GM18505 (cell line): ENCODE results near the gene BTBD9.

Experiments used
- ATAC-seq: cut with Tn5 transposase; IDR thresholded peaks from one replicate; pipeline ENCODE4 v1.9.1; 2021; ENCODE audit not compliant: unreplicated experiment
- POLR2A ChIP-seq: IDR thresholded peaks from 4 replicates; pipeline ENCODE4 v1.6.1; 2011; ENCODE audit warnings: borderline replicate concordance; ENCODE audit not compliant: insufficient read depth, insufficient read length; ENCODE audit errors: extremely low read depth

BTBD9 gene

DNA sequence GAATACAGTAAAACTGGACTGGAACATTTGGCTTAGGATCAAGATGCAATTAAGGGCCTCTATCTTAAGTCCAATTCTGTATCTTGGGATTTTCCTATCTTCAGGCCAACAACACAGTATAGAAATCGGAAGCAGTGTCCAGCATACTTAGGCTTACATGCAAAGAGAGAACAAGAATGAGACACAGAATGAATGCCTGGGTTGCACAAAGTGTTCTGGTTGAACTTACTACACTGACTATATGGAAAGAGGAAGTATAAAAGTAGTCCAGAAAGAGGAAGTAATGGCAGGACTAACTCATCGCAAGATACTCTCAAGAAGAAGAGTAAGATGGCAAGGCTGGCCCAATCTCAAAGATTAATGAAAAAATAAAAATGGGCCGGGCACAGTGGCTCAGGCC lies 87.6 kb downstream of the BTBD9 start:
- no peak for TF ChIP-seq POLR2A
- peak; percentile 66 for ATAC-seq

DNA sequence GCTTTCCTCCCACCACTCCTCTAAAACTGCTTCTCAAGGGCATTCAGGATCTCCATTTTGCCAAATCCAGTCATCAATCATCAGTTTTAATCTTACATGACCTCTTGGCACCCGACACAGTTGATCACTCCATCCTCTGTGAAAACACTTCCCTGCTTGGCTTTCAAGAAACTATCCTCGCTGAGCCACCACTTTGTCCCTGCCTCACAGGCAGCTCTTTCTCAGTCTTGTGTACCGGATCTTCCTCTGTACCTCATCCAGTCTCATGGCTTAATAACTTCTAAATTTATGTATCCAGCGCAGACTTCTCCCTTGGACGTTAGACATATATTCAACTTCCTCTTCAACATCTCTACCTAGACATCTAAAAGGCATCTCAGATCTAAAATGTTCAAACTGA lies 89.9 kb downstream of the BTBD9 start:
- no peak for TF ChIP-seq POLR2A
- ATAC-seq: no peak

DNA sequence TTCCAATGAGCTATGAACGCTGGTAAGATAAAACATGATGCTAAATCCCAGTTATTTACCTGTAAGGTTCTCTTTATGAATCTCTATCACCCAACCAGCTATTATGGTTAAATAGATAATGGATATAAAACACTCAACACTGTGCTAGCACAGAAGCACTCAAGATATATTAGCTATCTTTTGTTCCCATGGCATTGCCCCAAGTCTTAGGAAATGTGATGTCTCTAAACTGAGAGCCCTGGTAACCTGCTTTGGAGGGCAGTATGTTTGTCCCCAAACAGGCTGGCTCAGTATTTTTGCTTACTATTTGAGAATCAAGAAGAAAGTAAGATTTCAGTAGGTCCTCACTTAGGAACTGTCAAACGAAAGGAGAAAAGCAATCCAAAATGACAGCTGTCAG lies 90.5 kb downstream of the BTBD9 start:
- ATAC-seq: no peak

DNA sequence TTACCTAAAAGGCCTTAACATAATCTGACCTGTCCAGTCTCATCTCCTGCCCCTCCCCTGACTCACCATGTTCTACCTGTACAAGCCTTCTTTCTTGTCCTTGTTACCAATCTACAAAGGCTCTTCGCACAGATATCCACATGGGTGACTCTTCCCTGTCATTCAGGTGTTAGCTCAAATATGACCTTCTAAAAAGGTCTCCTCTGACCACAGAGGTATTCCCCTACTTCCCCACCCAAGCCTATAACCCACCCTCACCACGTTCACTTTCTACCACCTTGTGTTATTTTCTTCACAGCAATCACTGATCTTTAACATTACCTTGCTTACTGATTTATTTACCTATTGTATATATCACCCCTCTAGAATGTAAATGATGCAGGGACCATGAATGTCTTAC lies 96.7 kb downstream of the BTBD9 start:
- no peak for TF ChIP-seq POLR2A
- ATAC-seq: no peak

More for the DNA sequence above, 90.5 kb downstream of the BTBD9 start:
- TF ChIP-seq POLR2A: no peak

DNA sequence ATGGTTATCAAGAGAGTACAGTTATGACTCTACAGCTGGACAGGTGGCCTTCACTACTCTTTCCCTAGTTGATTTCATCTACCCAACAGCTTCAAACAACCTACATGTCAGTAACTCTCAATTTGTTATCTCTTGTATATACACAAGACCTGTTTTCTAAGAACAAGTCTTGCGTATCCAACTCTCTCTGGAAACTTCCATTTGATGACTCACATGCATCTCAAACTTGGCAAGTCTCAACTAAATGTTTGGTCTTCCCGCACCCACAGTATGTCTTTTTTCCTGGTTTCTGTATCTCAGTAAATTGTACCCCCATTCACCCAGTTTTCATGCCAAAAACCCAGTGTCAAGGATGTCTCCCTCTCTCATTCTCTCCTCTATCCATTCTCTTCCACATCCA lies 97.7 kb downstream of the BTBD9 start:
- ATAC-seq: no peak
- TF ChIP-seq POLR2A: no peak

DNA sequence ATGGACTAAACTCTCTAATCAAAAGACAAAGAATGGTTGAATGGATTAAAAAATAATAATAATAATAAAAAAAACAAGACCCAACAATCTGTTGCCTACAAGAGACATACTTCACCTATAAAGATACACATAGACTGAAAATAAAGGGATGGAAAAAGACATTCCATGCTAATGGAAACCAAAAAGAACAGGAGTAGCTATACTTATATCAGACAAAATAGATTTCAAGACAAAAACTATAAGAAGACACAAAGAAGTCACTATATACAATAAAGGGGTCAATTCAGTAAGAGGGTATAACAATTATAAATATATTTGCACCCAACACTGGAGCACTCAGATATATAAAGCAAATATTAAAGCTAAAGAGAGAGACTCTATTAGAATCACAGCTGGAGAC lies 106.7 kb downstream of the BTBD9 start:
- ATAC-seq: no peak
- TF ChIP-seq POLR2A: no peak

DNA sequence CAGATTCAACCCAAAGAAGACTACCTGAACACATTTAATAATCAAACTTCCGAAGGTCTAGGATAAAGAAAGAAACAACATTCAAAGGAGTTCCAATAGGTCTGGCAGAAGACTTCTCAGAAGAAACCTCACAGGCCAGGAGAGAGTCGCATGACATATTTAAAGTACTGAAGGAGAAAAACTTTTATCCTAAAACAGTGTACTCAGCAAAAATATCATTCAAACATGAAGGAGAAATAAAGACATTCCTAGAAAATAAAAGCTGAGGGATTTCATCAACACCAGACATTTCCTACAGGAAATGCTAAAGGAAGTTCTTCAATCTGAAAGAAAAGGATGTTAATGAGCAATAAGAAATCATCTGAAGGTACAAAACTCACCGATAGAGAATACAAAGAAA lies 108.6 kb downstream of the BTBD9 start:
- TF ChIP-seq POLR2A: no peak

DNA sequence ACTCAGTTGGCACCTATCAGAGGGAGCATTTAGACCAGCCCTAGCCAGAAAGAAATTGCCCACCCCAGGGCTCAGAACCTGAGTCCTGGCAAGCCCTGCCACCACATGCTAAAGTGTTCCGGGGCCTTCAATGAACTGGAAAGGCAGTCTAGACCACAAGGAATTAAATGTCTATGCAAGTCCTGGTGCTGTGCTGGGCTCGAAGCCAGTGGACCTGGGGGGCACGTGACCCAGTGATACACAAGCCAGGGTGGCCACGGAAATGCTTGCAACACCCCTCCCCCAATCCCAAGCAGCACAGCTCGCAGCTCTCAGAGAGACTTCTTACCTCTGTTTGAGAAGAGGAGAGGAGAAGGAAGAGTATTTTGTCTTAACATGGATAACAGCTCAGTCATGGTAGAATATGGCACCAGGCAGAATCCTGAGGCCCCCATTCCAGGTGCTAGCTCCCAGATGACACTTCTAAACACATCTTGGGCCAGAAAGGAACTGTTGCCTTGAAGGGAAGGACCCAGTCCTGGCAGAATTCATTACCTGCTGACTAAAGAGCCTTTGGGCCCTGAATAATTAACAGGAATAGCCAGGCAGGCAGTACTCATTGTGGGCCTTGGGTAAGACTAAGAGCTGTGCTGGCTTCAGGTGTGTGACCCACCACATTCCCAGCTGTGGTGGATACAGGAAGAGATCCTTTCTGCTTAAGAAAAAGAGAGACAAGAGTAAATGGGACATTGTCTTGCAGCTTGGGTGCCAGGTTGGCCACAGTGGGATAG lies 111.3 kb downstream of the BTBD9 start:
- ATAC-seq: no peak

More for the DNA sequence above, 108.6 kb downstream of the BTBD9 start:
- ATAC-seq: no peak

DNA sequence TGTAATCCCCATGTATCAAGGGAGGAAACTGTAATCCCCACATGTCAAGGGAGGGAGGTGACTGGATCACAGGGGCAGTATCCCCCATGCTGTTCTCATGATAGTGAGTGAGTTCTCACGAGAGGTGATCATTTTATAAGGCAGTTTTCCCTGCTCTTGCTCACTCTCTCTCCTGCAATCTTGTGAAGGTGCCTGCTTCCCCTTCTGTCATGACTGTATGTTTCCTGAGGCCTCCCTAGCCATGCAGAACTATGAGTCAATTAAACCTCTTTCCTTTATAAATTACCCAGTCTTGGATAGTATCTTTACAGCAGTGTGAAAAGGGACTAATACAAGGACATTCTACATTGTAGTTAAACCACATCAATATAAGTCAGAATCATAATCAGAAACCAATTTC lies 112.4 kb downstream of the BTBD9 start:
- no peak for TF ChIP-seq POLR2A
- ATAC-seq: no peak

More for the DNA sequence above, 111.3 kb downstream of the BTBD9 start:
- TF ChIP-seq POLR2A: no peak

DNA sequence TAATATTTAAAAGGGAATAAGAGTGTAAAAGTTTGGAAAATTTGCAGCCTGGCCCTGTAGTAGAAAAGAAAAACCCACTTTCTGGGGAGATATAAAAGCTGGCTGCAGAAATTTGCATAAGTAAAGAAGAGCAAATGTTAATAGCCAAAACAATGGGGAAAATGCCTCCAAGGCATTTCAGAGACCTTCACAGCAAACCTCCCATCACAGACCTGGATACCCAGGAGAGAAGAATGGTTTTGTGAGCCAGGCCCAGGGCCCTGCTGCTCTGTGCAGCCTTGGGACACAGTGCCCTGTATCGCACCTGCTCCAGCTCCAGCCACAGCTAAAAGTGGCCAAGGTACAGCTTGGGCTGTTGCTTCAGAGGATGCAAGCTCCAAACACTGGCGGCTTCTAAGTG lies 113.8 kb downstream of the BTBD9 start:
- ATAC-seq: no peak
- no peak for TF ChIP-seq POLR2A

DNA sequence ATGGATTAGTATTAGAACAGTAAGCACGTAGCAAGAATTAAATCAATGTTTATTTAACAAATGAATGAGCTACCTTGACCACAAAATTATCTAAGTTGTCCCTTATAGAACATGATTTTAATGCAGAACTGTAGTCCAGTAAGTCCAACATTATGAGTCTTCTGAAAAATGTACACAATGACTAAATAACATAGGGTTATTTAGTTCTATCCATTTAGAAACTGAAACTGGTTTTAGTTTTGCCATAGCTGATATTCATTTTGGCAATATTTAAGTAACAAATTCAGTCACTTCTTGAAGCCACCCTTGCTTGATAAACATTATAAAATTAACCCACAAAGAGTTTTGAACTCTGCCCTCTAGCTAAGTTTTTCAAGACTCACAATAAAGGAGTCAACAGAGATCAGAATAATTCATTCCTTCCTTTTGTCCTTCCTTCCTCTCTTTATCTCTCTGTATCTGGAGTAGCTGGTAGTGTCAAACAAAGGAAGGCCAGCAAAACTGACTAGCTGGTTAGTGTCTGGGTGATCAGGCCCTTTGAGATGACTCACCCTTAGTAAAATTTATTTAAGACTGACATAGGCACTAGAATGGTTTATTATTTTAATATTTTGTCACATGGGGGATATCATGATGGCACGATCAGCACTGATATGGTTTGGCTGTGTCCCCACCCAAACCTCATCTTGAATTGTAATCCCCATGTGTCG lies 115.1 kb downstream of the BTBD9 start:
- no peak for ATAC-seq
- no peak for TF ChIP-seq POLR2A

DNA sequence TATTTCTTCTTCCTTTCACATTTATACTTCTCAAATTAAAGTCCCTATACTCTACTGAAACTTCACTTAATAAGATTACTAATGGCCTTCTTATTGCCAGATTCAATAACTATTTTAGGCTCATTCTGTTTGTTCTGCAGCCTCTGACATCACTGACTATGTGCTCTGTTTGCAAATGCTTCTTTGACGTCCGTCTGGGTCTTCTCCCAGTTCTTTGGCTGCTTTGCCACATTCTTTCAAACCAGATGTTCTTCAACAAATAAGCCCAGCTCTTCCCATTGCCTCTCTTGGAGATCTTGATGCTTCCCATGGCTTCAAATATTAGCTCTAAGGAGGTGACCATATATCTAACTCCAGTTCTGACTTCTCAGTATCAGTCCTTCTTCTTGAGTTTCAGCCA lies 117.4 kb downstream of the BTBD9 start:
- no peak for ATAC-seq
- TF ChIP-seq POLR2A: no peak

DNA sequence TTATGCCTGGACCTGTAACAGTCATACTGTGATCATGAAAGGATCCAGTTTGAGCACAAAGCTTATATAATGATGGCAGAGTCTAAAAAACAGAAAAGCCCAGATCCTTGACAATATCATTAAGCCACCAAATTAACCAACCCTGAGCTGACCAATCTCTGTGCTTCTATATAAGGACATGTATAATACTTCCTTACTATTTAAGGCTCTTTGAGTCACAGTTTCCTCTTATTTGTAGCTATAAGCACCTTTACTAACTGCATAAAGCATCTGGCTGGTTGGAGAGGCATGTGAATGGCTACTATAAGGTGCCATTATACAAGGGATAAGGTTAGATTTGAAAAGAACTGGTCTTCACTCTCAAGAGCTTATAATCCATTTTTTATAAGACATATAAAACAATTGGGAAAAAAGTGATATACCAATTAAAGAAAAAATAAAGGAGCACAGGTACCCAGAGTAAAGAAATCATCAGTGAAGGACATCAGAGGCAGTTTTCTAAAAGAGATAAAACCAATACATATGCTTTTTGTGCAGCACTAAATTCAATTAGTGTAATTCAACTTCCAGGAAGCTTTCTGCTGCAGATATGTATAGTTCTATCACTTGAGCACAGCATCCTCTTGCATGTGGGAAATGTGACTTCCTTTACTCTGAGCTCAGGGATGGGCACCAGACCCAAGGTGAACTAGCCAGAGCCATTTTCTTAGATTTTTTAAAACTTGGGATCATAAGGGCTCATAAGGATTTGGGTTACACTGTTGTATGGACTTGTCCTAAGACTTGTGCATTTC lies 121.0 kb downstream of the BTBD9 start:
- no peak for TF ChIP-seq POLR2A
- no peak for ATAC-seq
